B cell (primary cell): ENCODE results near the gene PLA2G4F. TPM values are rescaled to one million over a fixed set of nuclear protein-coding genes. Genes with fewer than 3 reads are reported as not detected.

Source experiments
- ATAC-seq: fragments of 200-7000 bp; cut with Tn5 transposase; one replicate; pipeline ENCODE4 v1.10.0; 2021; ENCODE audit warnings: low read depth, mild to moderate bottlenecking, moderate number of reproducible peaks, moderate library complexity
- CTCF ChIA-PET: fragments of 350-600 bp; sonication (Branson Sonifier 250); formaldehyde crosslinking; loops from one replicate; lab custom pipeline; 2021; ENCODE audit warnings: antibody characterized with exemption, inconsistent platforms; lab: Charles Lee
- POLR2A ChIA-PET: fragments of 350-600 bp; sonication (Branson Sonifier 250); formaldehyde crosslinking; loops from one replicate; lab custom pipeline; 2021; ENCODE audit warnings: antibody characterized with exemption; lab: Charles Lee
- DNase-seq: peaks from one replicate; pipeline ENCODE4 v3.0.0; 2013
- H2AFZ ChIP-seq: 2 replicates; pipeline ENCODE4 v1.6.1; 2012; ENCODE audit warnings: mild to moderate bottlenecking, low read depth, low read length; ENCODE audit not compliant: insufficient read depth, poor library complexity, severe bottlenecking
- H3K27ac ChIP-seq, 2 donors: 1 replicate in 1 of 2; 2 replicates in 1 of 2; pipeline ENCODE4 v1.5.1; 2012 to 2013; ENCODE audit warnings: low read length in 2 of 2, mild to moderate bottlenecking in 2 of 2, moderate library complexity in 1 of 2
- H3K27me3 ChIP-seq, 4 experiments: fragments of 200-600 bp in 1 of 4; sonication (generic) in 1 of 4; replicated peaks in 1 of 4; 1 replicate in 2 of 4; 2 replicates in 2 of 4; pipeline versions ENCODE4 v1.6.1 to v1.7.0; 2013 to 2016; ENCODE audit warnings: low read length in 3 of 4, mild to moderate bottlenecking in 2 of 4, mixed read lengths in 1 of 4, moderate library complexity in 1 of 4; ENCODE audit not compliant: insufficient read depth in 4 of 4, control insufficient read depth in 3 of 4; ENCODE audit errors: control extremely low read depth in 1 of 4
- H3K36me3 ChIP-seq, 2 experiments: replicated peaks in 1 of 2; 1 replicate in 1 of 2; 2 replicates in 1 of 2; pipeline versions ENCODE4 v1.6.1 to v1.7.1; 2013; ENCODE audit warnings: low read length in 1 of 2; ENCODE audit not compliant: insufficient read depth in 2 of 2, control insufficient read depth in 1 of 2; ENCODE audit errors: control extremely low read depth in 1 of 2, extremely low read depth in 1 of 2
- H3K4me1 ChIP-seq, 2 donors: fragments of 200-600 bp in 1 of 2; sonication (generic) in 1 of 2; 1 replicate in 1 of 2; 2 replicates in 1 of 2; pipeline versions ENCODE4 v1.5.1 to v1.6.1; 2013 to 2017; ENCODE audit warnings: low read length in 2 of 2; ENCODE audit not compliant: control insufficient read depth in 2 of 2, insufficient read depth in 2 of 2
- H3K4me2 ChIP-seq: replicated peaks from 2 replicates; pipeline ENCODE3; 2012; ENCODE audit warnings: mild to moderate bottlenecking, low read depth, low read length; ENCODE audit not compliant: poor library complexity, severe bottlenecking
- H3K4me3 ChIP-seq, 5 experiments: fragments of 200-600 bp in 1 of 5; sonication (generic) in 1 of 5; 1 replicate in 3 of 5; 2 replicates in 2 of 5; pipeline versions ENCODE4 v1.5.1 to v1.7.0; 2011 to 2016; ENCODE audit warnings: low read length in 4 of 5, mild to moderate bottlenecking in 4 of 5, low read depth in 2 of 5, control low read depth in 1 of 5, moderate library complexity in 1 of 5; ENCODE audit not compliant: insufficient read depth in 1 of 5; ENCODE audit errors: control extremely low read depth in 1 of 5, extremely low read depth in 1 of 5
- H3K79me2 ChIP-seq: fragments of 200-600 bp; sonication (generic); one replicate; pipeline ENCODE4 v1.6.0; 2016; ENCODE audit warnings: low read length; ENCODE audit not compliant: control insufficient read depth, insufficient read depth
- H3K9ac ChIP-seq: fragments of 200-600 bp; sonication (generic); 2 replicates; pipeline ENCODE4 v1.6.1; 2017; ENCODE audit warnings: mild to moderate bottlenecking, low read length, moderate library complexity
- H3K9me3 ChIP-seq, 3 donors: one replicate each; pipeline versions ENCODE4 v1.6.1 to v1.7.1; 2013; ENCODE audit warnings: low read length in 2 of 3; ENCODE audit not compliant: control insufficient read depth in 2 of 3, insufficient read depth in 1 of 3; ENCODE audit errors: control extremely low read depth in 1 of 3
- H4K20me1 ChIP-seq: 2 replicates; pipeline ENCODE4 v1.6.0; 2012; ENCODE audit warnings: mild to moderate bottlenecking, low read length; ENCODE audit not compliant: insufficient read depth, control insufficient read depth, poor library complexity, severe bottlenecking
- H3K27ac Mint-ChIP-seq: one replicate; pipeline ENCODE4 v1.8.0; 2021; ENCODE audit warnings: mixed read lengths
- H3K27me3 Mint-ChIP-seq: one replicate; pipeline ENCODE4 v1.8.0; 2021; ENCODE audit warnings: mixed read lengths
- H3K4me1 Mint-ChIP-seq: one replicate; pipeline ENCODE4 v1.8.0; 2021; ENCODE audit warnings: mixed read lengths
- H3K4me3 Mint-ChIP-seq: one replicate; pipeline ENCODE4 v1.8.0; 2021; ENCODE audit warnings: mixed read lengths
- H3K9me3 Mint-ChIP-seq: one replicate; pipeline ENCODE4 v1.8.0; 2022; ENCODE audit warnings: mixed read lengths; ENCODE audit not compliant: insufficient read depth
- EZH2 ChIP-seq: IDR thresholded peaks from 2 replicates; pipeline ENCODE4 v1.6.1; 2012; ENCODE audit warnings: borderline replicate concordance, low read depth, mild to moderate bottlenecking, moderate library complexity, low read length; ENCODE audit not compliant: insufficient read depth, poor library complexity, severe bottlenecking
- WGBS: methylation state at CpG from one replicate; pipeline ENCODE4 v1.1.5; 2013; ENCODE audit warnings: missing lambda C conversion rate; ENCODE audit not compliant: insufficient coverage; 5-methylcytosine and 5-hydroxymethylcytosine counted together
- intact Hi-C: fragments of 100-400 bp; cut with micrococcal nuclease; formaldehyde crosslinking; loops from one replicate; pipeline ENCODE4 v1.10.0; 2022
- polyA plus RNA-seq: library from polyadenylated mRNA; depleted of rRNA; stranded (reverse); fragments of >200 nt; gene quantifications from 2 replicates; pipeline ENCODE4 v1.2.3, GENCODE V29; 2012
- total RNA-seq, 2 donors: library from RNA; stranded (reverse); fragments of 120-200 nt in 1 of 2; gene quantifications; 1 replicate in 1 of 2; 2 replicates in 1 of 2; pipeline versions ENCODE4 v1.2.3 to v1.2.4, GENCODE V29; 2013 to 2022
- TF ChIP-seq, protein P1 (sequence below): fragments of 200-600 bp; IDR thresholded peaks from one replicate; pipeline ENCODE4 v1.8.0; 2022; ENCODE audit warnings: antibody characterized with exemption, mild to moderate bottlenecking

Gene PLA2G4F
- total and polyA plus RNA-seq, 2 donors (not counting 1 experiment from before 2014, with no cell fraction given) = not detected

DNA sequence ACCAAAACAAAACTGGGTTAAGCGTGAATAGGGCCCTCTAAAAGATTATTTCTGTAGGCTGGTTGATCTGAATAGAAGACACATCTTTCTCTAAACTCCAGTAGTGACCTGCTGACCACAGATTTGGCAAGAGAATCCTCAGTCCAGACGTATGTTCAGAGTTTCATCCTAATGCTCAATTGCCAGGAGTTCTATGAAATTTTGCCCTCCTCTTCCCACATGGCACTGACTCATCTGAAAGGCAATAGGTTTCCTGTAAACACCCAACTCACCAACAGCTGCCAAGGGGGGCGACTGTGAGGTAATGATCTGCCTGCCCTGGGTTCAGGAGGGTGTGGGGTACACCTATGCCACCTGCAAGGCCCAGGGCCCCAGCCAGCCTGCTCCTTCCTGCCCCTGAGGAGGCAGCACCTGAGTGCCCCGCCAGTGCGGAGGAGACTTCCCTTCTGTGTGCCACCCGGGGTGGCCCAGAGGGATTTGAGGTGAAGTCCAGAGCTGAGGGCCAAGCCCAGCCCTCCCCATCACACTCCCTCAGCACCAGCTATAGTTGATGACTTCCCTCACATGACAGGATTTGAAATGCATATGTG lies 53.7 kb downstream of the PLA2G4F start:
- TF ChIP-seq, protein P1, sequence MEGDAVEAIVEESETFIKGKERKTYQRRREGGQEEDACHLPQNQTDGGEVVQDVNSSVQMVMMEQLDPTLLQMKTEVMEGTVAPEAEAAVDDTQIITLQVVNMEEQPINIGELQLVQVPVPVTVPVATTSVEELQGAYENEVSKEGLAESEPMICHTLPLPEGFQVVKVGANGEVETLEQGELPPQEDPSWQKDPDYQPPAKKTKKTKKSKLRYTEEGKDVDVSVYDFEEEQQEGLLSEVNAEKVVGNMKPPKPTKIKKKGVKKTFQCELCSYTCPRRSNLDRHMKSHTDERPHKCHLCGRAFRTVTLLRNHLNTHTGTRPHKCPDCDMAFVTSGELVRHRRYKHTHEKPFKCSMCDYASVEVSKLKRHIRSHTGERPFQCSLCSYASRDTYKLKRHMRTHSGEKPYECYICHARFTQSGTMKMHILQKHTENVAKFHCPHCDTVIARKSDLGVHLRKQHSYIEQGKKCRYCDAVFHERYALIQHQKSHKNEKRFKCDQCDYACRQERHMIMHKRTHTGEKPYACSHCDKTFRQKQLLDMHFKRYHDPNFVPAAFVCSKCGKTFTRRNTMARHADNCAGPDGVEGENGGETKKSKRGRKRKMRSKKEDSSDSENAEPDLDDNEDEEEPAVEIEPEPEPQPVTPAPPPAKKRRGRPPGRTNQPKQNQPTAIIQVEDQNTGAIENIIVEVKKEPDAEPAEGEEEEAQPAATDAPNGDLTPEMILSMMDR = no peak
- no peak for TF ChIP-seq EZH2
- no peaks in the 10 kb centered on the region for H3K79me2 ChIP-seq
- no peak overlapping the region for H3K27ac ChIP-seq
- Mint-ChIP-seq H3K27me3 (peaks cover 22% of the 10 kb centered on the region), H3K9me3 (no peaks in the 10 kb centered on the region), H3K4me3 (no peak overlapping the region), H3K4me1 (peaks cover 4% of the 10 kb centered on the region), H3K27ac (no peak overlapping the region)
- CTCF ChIA-PET = no interaction called here
- intact Hi-C loops = no loop called here
- H3K27me3 ChIP-seq = peaks cover 0 to 4% (median 0%) of the 10 kb centered on the region in 4 experiments
- no peak overlapping the region for H3K4me2 ChIP-seq
- H2AFZ ChIP-seq = no peak overlapping the region
- H3K36me3 ChIP-seq = no peaks in the 10 kb centered on the region
- ATAC-seq (no peak), DNase-seq (no peak)
- H3K4me3 ChIP-seq = no peak overlapping the region
- WGBS = 19% methylated on average over 4 of the region's 6 CpGs
- no peak overlapping the region for H3K9ac ChIP-seq
- peaks cover 0 to 3% of the 10 kb centered on the region in 2 donors for H3K4me1 ChIP-seq
- peaks cover 0 to 3% (median 0%) of the 10 kb centered on the region in 3 donors for H3K9me3 ChIP-seq
- no peaks in the 10 kb centered on the region for H4K20me1 ChIP-seq
- POLR2A ChIA-PET = no interaction called here

DNA sequence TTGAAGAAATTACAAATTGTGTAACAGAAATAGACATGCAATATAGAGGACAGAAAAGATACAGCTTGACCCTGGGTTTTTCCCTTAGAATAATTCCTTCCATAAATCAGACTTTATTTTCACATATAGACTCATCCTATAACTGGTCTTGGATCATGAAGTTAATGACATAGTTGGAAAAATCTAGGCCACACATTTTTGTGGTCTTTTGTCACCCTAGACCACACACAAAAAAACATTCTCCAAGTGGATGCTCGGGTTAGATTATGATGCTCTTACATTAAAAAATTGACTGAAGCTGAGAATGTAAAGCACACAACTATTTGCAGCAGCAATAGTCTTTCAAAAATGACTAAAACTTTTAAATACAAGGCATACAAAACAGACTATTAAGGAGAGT lies 54.6 kb downstream of the PLA2G4F start:
- Mint-ChIP-seq H3K4me1 (no peaks in the 10 kb centered on the region), H3K27me3 (peaks cover 23% of the 10 kb centered on the region), H3K27ac (no peak overlapping the region), H3K9me3 (no peaks in the 10 kb centered on the region), H3K4me3 (no peak overlapping the region)
- peaks cover 0 to 4% (median 0%) of the 10 kb centered on the region in 4 experiments for H3K27me3 ChIP-seq
- POLR2A ChIA-PET = no interaction called here
- WGBS = no CpG with 5 or more reads among the region's 1 CpG
- CTCF ChIA-PET = no interaction called here
- peaks cover 0 to 3% of the 10 kb centered on the region in 2 donors for H3K4me1 ChIP-seq
- peaks cover 0 to 3% (median 0%) of the 10 kb centered on the region in 3 donors for H3K9me3 ChIP-seq
- no peak overlapping the region for H3K4me2 ChIP-seq
- no peaks in the 10 kb centered on the region for H4K20me1 ChIP-seq
- H2AFZ ChIP-seq = no peak overlapping the region
- H3K9ac ChIP-seq = no peak overlapping the region
- DNase-seq = no peak
- no peak for TF ChIP-seq EZH2
- TF ChIP-seq, protein P1 = no peak
- no peaks in the 10 kb centered on the region for H3K79me2 ChIP-seq
- ATAC-seq = no peak
- no peak overlapping the region for H3K4me3 ChIP-seq
- H3K27ac ChIP-seq = no peak overlapping the region
- H3K36me3 ChIP-seq = no peaks in the 10 kb centered on the region
- intact Hi-C loops = no loop called here
